Measurements from ENCODE around the gene ANKRD44.

DNA sequence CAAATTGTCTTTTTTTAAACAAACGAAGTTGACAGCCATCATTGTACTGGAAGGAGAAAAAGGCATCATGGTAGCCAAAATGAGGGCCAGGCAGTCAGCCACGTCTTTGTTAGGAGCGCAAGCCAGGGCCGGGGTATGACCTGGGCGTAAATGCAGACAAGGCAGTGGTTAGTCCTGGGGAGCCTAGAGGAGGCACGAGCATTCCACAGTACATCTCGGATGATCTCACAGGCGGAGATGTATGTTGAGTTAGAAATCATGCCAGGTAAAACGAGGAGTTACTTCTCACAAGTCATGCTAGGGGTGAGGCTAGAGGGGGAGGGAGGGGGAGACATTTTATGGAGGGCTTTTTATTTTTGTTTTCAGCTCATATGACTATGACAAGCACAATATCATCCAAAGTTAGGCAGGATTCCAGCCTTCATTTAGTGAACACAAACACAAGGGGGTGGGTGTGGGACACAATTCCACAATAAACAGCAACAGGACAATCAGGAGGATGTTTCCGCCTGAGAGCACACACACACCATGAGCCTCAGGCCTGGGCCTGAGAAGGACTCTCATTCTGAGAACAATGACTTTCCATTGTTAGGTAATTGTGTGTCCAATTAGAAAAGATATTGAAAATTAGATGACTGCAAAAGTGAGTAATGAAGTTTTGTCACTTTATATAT lies 319.7 kb downstream of the ANKRD44 start:
- TF ChIP-seq ZNF317 (CRISPR knock-in tag; IDR thresholded peaks at IDR 0.05; ENCODE audit: borderline replicate concordance, low read depth), result no peak
- TF ChIP-seq, protein P1, sequence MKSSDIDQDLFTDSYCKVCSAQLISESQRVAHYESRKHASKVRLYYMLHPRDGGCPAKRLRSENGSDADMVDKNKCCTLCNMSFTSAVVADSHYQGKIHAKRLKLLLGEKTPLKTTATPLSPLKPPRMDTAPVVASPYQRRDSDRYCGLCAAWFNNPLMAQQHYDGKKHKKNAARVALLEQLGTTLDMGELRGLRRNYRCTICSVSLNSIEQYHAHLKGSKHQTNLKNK (CRISPR knock-in tag; IDR thresholded peaks at IDR 0.05), result no peak
- TF ChIP-seq, protein P2, sequence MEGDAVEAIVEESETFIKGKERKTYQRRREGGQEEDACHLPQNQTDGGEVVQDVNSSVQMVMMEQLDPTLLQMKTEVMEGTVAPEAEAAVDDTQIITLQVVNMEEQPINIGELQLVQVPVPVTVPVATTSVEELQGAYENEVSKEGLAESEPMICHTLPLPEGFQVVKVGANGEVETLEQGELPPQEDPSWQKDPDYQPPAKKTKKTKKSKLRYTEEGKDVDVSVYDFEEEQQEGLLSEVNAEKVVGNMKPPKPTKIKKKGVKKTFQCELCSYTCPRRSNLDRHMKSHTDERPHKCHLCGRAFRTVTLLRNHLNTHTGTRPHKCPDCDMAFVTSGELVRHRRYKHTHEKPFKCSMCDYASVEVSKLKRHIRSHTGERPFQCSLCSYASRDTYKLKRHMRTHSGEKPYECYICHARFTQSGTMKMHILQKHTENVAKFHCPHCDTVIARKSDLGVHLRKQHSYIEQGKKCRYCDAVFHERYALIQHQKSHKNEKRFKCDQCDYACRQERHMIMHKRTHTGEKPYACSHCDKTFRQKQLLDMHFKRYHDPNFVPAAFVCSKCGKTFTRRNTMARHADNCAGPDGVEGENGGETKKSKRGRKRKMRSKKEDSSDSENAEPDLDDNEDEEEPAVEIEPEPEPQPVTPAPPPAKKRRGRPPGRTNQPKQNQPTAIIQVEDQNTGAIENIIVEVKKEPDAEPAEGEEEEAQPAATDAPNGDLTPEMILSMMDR (IDR thresholded peaks at IDR 0.05), result no peak
- no peak for TF ChIP-seq KAT7 (CRISPR knock-in tag; IDR thresholded peaks at IDR 0.05; ENCODE audit: borderline replicate concordance)
- TF ChIP-seq, protein P3, sequence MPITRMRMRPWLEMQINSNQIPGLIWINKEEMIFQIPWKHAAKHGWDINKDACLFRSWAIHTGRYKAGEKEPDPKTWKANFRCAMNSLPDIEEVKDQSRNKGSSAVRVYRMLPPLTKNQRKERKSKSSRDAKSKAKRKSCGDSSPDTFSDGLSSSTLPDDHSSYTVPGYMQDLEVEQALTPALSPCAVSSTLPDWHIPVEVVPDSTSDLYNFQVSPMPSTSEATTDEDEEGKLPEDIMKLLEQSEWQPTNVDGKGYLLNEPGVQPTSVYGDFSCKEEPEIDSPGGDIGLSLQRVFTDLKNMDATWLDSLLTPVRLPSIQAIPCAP (CRISPR knock-in tag; IDR thresholded peaks at IDR 0.05), result no peak
- TF ChIP-seq ZNF232 (CRISPR knock-in tag; IDR thresholded peaks at IDR 0.05), result no peak
- TF ChIP-seq SP1 (CRISPR knock-in tag; conservative IDR thresholded peaks at IDR 0.05), result no peak
- TF ChIP-seq, protein P4, sequence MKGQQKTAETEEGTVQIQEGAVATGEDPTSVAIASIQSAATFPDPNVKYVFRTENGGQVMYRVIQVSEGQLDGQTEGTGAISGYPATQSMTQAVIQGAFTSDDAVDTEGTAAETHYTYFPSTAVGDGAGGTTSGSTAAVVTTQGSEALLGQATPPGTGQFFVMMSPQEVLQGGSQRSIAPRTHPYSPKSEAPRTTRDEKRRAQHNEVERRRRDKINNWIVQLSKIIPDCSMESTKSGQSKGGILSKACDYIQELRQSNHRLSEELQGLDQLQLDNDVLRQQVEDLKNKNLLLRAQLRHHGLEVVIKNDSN (CRISPR knock-in tag; IDR thresholded peaks at IDR 0.05), result no peak
- TF ChIP-seq TEAD1 (CRISPR knock-in tag; IDR thresholded peaks at IDR 0.05), result no peak
- TF ChIP-seq, protein P5, sequence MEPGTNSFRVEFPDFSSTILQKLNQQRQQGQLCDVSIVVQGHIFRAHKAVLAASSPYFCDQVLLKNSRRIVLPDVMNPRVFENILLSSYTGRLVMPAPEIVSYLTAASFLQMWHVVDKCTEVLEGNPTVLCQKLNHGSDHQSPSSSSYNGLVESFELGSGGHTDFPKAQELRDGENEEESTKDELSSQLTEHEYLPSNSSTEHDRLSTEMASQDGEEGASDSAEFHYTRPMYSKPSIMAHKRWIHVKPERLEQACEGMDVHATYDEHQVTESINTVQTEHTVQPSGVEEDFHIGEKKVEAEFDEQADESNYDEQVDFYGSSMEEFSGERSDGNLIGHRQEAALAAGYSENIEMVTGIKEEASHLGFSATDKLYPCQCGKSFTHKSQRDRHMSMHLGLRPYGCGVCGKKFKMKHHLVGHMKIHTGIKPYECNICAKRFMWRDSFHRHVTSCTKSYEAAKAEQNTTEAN (CRISPR knock-in tag; IDR thresholded peaks at IDR 0.05), result no peak
- TF ChIP-seq, protein P6, sequence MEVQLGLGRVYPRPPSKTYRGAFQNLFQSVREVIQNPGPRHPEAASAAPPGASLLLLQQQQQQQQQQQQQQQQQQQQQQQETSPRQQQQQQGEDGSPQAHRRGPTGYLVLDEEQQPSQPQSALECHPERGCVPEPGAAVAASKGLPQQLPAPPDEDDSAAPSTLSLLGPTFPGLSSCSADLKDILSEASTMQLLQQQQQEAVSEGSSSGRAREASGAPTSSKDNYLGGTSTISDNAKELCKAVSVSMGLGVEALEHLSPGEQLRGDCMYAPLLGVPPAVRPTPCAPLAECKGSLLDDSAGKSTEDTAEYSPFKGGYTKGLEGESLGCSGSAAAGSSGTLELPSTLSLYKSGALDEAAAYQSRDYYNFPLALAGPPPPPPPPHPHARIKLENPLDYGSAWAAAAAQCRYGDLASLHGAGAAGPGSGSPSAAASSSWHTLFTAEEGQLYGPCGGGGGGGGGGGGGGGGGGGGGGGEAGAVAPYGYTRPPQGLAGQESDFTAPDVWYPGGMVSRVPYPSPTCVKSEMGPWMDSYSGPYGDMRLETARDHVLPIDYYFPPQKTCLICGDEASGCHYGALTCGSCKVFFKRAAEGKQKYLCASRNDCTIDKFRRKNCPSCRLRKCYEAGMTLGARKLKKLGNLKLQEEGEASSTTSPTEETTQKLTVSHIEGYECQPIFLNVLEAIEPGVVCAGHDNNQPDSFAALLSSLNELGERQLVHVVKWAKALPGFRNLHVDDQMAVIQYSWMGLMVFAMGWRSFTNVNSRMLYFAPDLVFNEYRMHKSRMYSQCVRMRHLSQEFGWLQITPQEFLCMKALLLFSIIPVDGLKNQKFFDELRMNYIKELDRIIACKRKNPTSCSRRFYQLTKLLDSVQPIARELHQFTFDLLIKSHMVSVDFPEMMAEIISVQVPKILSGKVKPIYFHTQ (CRISPR knock-in tag; IDR thresholded peaks at IDR 0.05), result no peak
- TF ChIP-seq CBFB (CRISPR knock-in tag; IDR thresholded peaks at IDR 0.05; ENCODE audit: low read depth), result no peak
